ENCODE data around the gene CCDC182. TPM values are rescaled to one million over a fixed set of nuclear protein-coding genes. Genes with fewer than 3 reads are reported as not detected.

Gene CCDC182
- total RNA-seq, 1 donor from 2014 or later, result not detected

- no peaks in the 10 kb centered on the region for H3K36me3 ChIP-seq (ENCODE audit: control insufficient read depth, insufficient read depth, low read length)
- TF ChIP-seq CTCF (IDR thresholded peaks at IDR 0.05; ENCODE audit: insufficient read depth, low read length, severe bottlenecking), result no peak
- DNase-seq (ENCODE audit: low read depth) (no peak), FAIRE-seq (no peak)
- no peak overlapping the region for H3K4me3 ChIP-seq (ENCODE audit: low read depth, low read length)
- H3K27me3 ChIP-seq (ENCODE audit: control insufficient read depth, insufficient read depth, low read length), result peaks cover 7% of the 10 kb centered on the region
Observed at GRCh38 chr17:57724729-57725125, 20.4 kb downstream of the CCDC182 start.

DNA sequence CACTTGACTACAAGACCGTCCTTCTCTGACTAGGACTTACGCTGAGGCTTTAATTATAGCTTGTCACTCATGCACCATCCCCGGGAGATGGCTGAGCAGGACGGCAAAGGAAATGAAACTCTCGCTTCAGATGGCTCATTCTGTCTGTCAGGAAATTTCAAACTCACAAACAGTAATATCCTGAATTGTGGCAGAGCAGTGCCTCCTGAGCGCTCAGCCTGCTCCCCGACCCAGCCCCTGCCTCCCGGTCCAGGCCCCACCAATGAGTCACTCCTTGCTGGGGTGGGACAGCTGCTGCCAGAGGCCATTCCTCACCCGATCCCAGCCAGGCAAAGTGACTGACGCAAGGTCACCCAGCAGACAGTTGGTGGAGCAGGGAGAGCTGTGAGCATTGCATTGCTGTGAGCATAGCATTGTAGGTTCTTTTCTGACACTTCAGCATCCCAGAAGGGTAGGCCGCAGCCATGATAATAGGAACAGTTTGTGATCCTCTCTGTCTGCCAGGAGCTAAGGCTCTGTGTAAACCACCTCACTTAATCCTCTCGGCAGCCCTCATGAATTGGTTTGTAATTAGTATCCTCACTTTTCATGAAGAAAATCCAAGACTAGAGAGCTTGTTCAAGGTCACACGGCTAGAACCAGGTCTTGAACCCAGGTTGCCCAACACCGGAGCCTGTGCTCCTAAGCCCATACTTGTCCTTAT lies 20.9 kb downstream of the CCDC182 start:
- no peak for TF ChIP-seq CTCF (IDR thresholded peaks at IDR 0.05; ENCODE audit: insufficient read depth, low read length, severe bottlenecking)
- DNase-seq (ENCODE audit: low read depth) (no peak), FAIRE-seq (no peak)
- no peak overlapping the region for H3K4me3 ChIP-seq (ENCODE audit: low read depth, low read length)
- H3K27me3 ChIP-seq (ENCODE audit: control insufficient read depth, insufficient read depth, low read length), result peaks cover 7% of the 10 kb centered on the region
- no peaks in the 10 kb centered on the region for H3K36me3 ChIP-seq (ENCODE audit: control insufficient read depth, insufficient read depth, low read length)

- no peak for FAIRE-seq
Observed at GRCh38 chr17:57723427-57724025, 21.6 kb downstream of the CCDC182 start.

GRCh38 chr17:57722704-57723043 lies 22.4 kb downstream of the CCDC182 start:
- peaks cover 4% of the 10 kb centered on the region for H3K27me3 ChIP-seq (ENCODE audit: control insufficient read depth, insufficient read depth, low read length)

More at GRCh38 chr17:57723427-57724025, 21.6 kb downstream of the CCDC182 start:
- Histone ChIP-seq H3K36me3 (ENCODE audit: control insufficient read depth, insufficient read depth, low read length) (no peaks in the 10 kb centered on the region), H3K4me3 (ENCODE audit: low read depth, low read length) (no peak overlapping the region), H3K27me3 (ENCODE audit: control insufficient read depth, insufficient read depth, low read length) (peaks cover 7% of the 10 kb centered on the region)
- DNase-seq (ENCODE audit: low read depth), result no peak
- no peak for TF ChIP-seq CTCF (IDR thresholded peaks at IDR 0.05; ENCODE audit: insufficient read depth, low read length, severe bottlenecking)

DNA sequence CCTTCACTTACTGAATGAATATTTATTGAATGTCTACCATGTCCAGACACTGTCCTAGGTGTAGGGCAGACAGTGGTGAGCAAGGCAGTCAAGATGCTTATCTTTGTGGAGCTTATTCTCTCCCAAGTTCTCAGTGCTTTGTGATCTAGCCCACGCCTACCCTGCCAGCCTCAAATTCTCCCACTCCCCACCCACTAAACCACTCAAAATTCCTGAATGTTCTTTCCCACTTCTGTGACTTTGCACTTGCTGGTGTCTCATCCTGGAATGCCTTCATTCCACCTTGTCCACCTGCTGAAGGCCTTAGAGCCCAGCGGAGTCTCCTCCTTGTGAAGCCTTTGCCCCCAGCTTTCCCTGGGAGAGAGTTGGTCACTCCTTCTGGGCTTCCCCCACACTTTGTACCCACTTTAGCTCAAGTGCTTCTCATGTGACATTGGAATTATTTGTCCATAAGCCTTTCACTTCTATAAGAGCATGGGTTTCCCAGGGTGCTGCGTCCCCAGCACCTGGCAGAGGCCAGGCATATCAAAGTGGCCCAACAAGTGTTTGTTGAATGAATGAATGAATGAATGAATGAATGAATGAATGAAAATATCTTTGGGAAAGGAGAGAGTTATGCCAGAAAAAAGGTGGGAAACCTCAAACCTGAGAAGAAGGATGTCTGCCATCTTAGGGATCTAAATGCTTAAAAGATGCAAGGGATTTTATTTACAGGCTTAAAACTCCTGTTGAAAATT lies 23.0 kb downstream of the CCDC182 start:
- DNase-seq (ENCODE audit: low read depth) (no peak), FAIRE-seq (no peak)
- no peaks in the 10 kb centered on the region for H3K36me3 ChIP-seq (ENCODE audit: control insufficient read depth, insufficient read depth, low read length)
- H3K4me3 ChIP-seq (ENCODE audit: low read depth, low read length), result no peak overlapping the region
- no peak for TF ChIP-seq CTCF (IDR thresholded peaks at IDR 0.05; ENCODE audit: insufficient read depth, low read length, severe bottlenecking)
- peaks cover 3% of the 10 kb centered on the region for H3K27me3 ChIP-seq (ENCODE audit: control insufficient read depth, insufficient read depth, low read length)

More at GRCh38 chr17:57722704-57723043, 22.4 kb downstream of the CCDC182 start:
- Histone ChIP-seq H3K4me3 (ENCODE audit: low read depth, low read length) (no peak overlapping the region), H3K36me3 (ENCODE audit: control insufficient read depth, insufficient read depth, low read length) (no peaks in the 10 kb centered on the region)
- DNase-seq (ENCODE audit: low read depth), result no peak
- no peak for FAIRE-seq
- no peak for TF ChIP-seq CTCF (IDR thresholded peaks at IDR 0.05; ENCODE audit: insufficient read depth, low read length, severe bottlenecking)
